ENCODE data around the gene PARD3B.
"Not testable (repeated sequence)": the region's sequence is repeated elsewhere in the genome, so short reads cannot be mapped to it uniquely, and the experiment has no call there.

The PARD3B gene

GRCh38 chr2:205461678-205462665 is 916.7 kb downstream of the PARD3B start:
- no peak for DNase-seq (ENCODE audit: low read depth in 2 of 2)

DNA sequence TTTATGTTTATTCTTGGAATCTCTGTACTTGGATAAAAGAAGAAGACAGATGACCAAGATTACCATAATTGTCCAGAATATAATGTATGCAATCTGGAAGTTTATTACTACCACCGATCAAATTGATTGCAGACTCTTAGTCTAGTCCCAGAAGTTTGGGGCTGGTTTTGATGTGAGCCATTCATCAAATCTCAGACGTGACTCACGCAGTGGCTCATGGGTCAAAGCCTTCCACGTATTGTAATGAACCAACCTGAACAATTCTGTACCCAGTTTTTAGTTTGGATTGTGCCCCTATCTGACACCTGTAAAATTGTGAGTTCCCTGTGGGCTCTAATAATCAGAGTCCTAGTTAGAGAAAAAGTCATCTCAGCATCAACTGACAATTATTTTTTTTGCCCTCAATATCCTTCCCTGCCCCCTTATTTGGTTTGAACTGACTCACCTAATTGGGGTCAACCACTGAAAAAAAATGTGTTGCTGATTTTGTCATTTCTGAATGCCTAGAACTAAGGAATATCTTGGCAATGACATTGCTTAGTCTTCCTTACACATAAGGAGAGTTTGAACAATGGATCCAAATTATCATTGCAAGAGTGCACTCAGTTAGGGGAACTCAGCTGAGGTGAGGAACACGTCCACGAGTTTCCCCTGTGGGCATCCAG is 917.5 kb downstream of the PARD3B start:
- DNase-seq (ENCODE audit: low read depth in 2 of 2): no peak

DNA sequence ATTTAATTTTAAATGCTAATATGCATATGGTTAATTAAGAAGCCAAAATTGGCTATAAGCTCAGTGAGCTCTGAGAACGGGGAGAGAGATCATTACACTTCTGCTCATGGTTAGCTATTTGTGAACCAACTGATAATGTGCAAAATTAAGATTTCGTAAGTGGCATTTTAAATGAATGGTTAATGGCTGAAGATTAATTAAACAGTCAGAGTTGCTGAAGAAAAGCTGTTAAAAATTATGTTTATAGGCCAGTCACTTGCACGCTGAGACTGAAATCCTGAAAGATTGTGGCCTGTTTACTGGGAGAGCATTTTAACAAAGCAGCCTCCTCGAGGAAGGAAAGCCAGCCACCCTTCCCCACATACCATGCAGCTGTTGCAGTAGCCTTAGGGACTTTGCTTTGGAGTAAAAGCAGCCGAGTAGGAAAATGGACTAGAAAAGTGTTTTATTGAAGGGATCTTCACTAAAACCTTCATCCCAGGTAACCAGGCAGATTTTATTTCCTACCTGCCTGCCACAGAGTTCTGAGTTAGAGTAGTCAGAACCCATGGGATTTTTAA is 918.3 kb downstream of the PARD3B start:
- DNase-seq (ENCODE audit: low read depth in 2 of 2): no peak

- no peak for DNase-seq (ENCODE audit: low read depth in 2 of 2)
Measured at GRCh38 chr2:205464681-205465080, 919.4 kb downstream of the PARD3B start.

GRCh38 chr2:205465791-205466190 is 920.5 kb downstream of the PARD3B start:
- DNase-seq (ENCODE audit: low read depth in 2 of 2): no peak

GRCh38 chr2:205471776-205472175 is 926.5 kb downstream of the PARD3B start:
- no peak for DNase-seq (ENCODE audit: low read depth in 2 of 2)

DNA sequence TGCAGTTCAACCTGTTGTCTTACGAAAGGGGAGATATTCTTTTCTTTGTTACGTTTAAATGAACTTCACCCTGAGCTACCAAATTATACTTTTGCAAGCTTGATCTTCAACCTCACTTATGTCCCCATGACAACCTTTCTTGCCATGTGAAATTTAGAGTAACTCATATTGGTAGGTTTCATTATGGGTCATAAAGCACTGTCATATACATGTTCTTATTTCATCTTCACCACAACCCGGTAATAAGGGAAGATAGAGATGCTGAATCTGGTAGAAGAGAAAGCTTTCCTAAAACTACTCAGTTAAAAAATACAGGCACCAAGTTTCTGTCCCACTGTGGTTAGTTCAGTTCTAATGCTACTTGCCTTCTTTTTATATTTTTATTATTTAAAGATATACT is 928.5 kb downstream of the PARD3B start:
- no peak for DNase-seq (ENCODE audit: low read depth in 2 of 2)

GRCh38 chr2:205474741-205475415 is 929.6 kb downstream of the PARD3B start:
- DNase-seq (ENCODE audit: low read depth in 2 of 2): no peak

DNA sequence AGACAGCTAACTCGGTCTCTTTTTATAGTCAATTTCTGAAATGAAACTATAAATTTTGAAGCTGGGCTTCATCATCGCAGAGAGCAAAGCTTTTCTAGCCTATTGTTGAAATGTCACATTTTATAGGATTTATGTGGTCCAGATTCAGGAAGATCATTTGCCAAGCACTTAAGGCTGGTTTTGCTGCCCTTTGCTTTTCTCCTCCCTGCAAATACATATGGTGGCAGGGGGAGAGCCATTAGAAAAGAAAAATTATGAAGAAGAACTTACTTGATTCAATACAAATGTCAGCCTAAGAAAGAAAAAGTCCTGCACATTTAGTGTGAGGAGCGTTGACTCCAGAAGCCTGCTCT is 930.1 kb downstream of the PARD3B start:
- DNase-seq (ENCODE audit: low read depth in 2 of 2): no peak

- no peak for DNase-seq (ENCODE audit: low read depth in 2 of 2)
Measured at GRCh38 chr2:205477016-205477705, 931.9 kb downstream of the PARD3B start.

- no peak for DNase-seq (ENCODE audit: low read depth in 2 of 2)
Measured at GRCh38 chr2:205481861-205482260, 936.6 kb downstream of the PARD3B start.

DNA sequence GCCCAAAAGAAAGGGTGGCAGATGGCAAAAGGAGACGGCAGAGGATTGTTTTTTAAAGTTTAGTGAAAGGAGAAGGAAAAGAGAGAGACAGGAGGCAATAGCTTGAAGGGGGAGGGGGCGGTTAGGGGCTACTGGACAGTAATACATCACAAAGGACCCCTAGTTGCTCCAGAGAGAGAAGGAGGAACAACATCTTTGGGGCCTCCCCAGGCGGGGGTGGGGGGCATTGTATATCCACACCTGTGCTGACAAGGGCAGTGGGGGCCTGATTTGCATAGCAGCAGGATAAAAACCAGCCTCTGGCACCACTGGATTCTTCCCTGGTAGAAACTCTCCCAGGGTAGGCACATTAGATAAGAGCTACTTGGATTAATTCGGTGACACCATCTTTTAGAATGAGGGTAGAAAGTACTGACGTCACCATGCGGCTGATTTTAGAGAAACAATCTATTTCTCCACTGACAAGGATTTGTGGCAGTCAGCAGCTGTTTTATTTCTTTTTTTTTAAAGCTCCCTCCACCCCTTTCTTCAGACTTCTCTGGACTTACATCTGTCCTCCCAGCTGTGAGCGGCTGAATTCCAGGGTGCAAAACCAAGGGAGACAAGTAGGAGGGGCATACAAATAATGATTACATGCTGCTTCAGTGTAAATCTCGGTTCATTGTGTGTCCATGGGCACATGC is 937.3 kb downstream of the PARD3B start:
- DNase-seq (ENCODE audit: low read depth in 2 of 2): no peak

DNA sequence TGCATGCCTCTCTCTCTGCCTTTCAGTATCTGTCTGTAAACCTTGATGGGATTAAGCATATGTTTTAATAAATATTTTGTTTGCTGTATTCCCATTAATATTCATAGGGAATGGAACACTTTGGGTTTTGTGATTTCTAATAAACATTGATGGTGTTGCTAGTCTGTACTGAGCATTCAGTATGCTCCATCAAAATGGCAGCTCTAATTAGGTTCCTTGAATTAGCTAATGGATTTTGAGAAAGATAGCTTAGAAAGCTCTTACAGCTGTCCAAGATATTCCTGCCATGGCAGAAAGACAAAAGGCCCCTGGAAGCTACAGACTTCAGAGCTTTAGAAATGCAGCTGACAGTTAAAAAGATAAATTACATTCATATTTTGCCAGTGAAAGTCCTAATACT is 937.8 kb downstream of the PARD3B start:
- no peak for DNase-seq (ENCODE audit: low read depth in 2 of 2)

DNA sequence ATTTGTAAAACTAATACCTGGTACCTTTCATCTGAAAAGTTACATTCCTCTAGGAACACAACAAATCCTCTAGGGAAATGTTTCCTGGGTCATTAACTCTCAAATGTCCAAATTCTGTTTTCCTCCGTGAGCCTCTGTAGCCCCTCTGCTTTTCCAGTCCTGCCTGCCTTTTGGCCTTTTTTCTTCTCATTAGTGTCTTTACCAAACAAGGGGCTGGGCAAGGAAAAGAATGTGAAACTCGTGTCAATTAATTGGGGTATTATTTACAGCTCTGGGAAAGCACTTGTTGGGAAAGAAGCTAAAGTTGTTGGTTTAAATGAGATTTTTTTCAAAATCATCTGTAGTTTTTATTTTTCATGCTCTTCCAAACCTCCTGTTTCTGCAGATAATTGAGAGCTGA is 938.9 kb downstream of the PARD3B start:
- no peak for DNase-seq (ENCODE audit: low read depth in 2 of 2)

DNA sequence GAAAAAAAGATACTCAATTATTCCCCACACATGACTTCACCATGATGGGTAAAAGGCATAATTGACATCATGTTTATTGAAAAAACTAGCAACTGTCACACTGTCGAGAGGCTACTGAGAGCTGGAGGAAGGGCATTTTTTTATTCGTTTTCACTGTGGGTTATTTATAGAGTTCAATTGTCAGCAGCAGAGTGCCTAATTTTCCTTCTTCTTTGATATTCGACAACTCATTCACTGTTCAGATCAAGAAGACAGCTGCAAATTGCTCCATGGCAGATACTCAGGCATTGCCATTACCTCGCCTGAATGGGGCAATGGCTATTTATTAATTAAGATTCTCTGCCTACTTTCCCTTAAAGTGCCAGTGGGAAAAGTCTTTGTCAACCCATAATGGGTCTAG is 939.5 kb downstream of the PARD3B start:
- DNase-seq (ENCODE audit: low read depth in 2 of 2): no peak

GRCh38 chr2:205493528-205493927 is 948.3 kb downstream of the PARD3B start:
- DNase-seq (ENCODE audit: low read depth in 2 of 2): not testable (repeated sequence)

DNA sequence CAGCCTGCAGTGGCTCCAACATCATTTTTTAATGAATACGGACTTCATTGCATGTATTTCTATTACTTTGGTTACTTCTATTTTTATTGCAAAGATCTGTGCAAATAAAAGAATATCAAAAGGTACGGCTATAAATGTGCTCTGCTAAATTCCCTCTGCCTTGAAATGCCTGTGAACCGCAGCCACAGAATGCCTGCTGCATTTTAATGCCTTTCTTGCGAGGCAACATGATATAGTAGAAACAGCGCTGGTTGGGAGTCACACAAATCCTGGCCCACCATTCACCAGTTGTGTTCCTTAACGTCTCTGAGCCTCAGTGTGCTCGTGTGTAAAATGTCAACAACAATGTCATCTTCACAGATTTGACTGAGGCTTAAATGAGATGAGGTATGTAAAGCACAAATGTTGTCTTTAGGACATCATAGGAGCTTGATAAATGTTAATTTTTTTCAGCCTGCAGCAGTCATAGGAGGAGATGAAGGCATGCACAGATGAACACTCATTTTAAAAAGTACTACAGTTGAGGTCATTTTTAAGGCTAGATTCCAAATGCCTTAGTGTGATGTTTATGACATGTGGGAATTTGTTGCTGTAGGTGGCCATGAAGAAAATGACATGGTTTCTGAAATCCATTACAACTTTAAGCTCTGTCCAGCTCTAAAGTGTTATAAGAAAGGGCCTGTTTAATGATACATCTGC is 949.4 kb downstream of the PARD3B start:
- DNase-seq (ENCODE audit: low read depth in 2 of 2): no peak

- no peak for DNase-seq (ENCODE audit: low read depth in 2 of 2)
Measured at GRCh38 chr2:205495819-205496218, 950.5 kb downstream of the PARD3B start.

DNA sequence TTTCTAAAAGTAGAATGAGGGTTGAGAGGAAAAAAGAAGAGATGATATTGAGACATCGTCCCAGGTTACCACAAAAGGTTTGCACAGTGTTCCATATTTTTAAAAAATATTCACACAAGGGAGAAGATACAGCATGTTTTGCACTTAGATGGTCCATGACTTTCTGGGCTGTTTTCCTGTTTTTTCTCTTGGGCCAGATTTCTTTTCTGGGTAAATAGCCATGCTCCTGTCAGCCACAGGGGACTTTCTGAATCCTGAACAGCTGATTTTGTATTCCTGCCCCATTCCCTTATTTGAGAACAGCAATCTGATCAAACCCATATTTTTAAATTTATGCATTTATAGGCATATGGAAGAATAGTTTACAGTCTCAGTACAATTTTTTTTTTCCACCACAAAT is 951.1 kb downstream of the PARD3B start:
- DNase-seq (ENCODE audit: low read depth in 2 of 2): no peak

GRCh38 chr2:205496772-205497171 is 951.5 kb downstream of the PARD3B start:
- no peak for DNase-seq (ENCODE audit: low read depth in 2 of 2)
